Activated gamma-delta T cell (primary cell): ENCODE data around the gene SBF2.
"Not testable (repeated sequence)": the region's sequence is repeated elsewhere in the genome, so short reads cannot be mapped to it uniquely, and the experiment has no call there.

Source experiments
- DNase-seq: peaks from one replicate; lab custom pipeline; 2025; lab: John Stamatoyannopoulos, UW

SBF2 gene

GRCh38 chr11:9747229-9747628, 546.8 kb downstream of the SBF2 start:
- no peak for DNase-seq

DNA sequence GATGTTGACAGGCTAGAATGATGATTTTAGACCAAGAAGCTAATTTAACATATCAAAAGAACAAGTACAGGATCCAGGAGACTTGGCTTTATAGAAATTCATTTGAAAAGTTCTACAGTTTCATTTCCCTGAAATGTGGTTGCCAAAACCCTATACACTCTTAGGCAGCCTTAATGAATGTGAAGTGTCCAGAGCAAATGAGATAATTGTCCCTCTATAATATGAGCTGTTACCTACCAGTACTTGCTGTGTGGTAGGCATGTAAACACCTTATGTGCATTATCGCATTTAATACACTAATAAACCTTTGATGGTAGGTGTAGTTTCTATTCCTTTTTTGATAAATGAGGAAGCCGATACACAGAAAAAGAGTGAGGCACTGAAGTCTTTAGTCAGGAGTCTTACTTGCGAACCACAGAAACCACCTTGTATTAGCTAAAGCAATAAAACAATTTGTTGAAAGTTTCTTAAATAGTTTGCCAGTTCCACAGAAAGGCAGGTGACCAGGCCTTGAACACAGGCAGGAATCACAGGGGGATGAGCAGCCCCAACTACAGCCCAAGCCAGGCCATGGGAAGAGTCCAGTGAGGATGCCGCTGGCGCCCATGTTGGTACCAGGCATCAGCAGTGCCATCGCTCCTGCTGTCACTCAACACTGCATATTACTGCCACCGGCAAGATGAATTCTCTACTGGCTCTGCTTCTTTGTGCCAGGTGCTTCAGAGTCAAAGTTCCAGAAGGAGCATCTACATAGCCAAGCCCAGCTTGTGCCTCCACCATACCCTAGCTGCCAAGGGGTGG, 548.4 kb downstream of the SBF2 start:
- no peak for DNase-seq

DNA sequence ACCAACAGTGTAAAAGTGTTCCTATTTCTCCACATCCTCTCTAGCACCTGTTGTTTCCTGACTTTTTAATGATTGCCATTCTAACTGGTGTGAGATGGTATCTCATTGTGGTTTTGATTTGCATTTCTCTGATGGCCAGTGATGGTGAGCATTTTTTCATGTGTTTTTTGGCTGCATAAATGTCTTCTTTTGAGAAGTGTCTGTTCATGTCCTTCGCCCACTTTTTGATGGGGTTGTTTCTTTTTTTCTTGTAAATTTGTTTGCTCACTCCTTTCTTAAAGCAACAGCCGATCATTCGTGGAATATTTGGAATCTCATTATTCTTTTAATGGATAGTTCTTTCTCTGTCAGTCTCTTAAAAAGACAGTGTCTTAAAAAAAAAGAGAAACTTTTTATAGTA, 550.5 kb downstream of the SBF2 start:
- not testable (repeated sequence) for DNase-seq

DNA sequence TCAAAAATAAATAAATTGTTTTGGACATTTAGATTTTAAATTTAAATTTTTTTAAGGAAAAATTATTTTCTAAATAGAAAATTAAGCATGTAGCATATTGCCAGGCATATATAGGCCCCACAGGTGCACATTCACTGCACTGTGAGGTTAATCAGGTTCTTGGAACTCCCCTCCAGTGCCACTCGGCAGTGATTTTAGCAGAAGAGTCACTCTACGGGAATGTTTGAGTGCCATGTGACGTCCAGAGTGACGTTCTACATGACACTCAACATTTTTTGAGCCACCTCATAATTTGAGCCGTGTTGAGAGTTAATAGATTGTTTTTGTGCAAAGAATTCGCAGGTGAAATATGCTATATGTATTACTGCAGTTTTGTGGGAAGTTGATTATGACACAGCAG, 552.8 kb downstream of the SBF2 start:
- no peak for DNase-seq

DNA sequence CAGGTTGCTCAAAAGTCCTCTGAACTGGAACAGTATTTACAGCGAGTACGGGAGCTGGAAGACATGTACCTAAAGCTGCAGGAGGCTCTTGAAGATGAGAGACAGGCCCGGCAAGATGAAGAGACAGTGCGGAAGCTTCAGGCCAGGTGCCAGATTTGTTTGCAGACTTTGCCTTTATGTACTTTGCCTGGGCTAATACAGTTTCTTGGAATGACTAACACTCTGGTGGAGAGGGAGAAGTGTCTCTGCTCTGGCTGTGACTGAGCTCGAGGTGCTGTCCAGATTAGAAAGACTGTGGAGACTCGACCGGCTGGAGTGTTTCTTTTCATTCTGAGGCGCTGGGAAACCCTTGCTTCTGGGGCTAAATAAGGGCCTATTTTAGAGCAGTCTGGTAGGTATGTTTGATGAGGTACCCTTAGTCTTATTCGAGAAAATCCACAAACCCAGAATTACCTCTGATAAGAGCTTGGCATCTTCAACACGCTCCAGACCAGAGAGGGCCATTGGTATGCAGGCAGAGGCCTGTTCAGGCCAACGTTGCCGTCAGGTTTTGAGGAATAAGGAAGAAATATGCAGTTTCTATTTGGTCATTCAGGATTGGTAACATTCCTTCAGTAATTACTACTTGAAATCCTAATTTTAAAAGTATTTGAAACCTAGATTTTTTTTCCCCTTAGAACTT, 553.7 kb downstream of the SBF2 start:
- no peak for DNase-seq

DNA sequence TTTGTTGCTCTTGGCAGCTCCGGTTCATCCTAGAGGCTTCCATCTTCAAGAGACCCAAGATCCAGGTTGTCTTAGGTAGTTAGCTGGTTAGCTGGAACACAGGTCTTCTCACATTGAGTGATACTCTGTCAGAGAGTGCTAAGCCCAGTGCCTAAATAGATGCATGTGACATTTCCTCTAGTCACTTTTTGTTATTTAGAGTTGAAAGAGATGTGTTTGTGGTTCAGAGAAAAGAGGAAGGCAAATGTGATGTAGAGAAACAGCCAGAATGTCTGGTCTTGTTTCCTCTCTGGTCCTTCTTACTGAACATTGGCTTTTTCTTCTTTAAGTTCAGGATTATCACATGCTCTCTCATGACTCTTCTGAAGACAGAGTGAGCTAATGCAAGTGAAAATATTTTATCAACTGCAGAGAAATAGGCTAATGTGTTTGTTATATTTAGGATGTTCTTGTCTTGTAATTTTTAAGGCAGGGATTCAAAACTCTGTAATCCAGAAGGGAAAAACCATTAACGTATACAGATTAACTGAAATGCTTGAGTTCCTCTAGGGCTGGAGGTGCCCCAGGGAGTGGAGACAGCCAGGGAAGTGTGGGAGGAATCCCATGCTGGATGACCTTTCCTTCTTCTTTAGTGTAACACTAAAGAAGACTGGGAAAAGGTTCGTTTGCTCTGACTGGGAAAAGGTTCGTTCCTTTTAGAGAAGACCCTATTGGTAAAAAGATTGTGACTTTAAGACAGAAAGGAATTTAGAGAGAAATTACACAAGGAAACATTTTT, 554.7 kb downstream of the SBF2 start:
- no peak for DNase-seq

GRCh38 chr11:9738707-9739106, 555.3 kb downstream of the SBF2 start:
- no peak for DNase-seq

- DNase-seq, result no peak
Measured at GRCh38 chr11:9738116-9738515, 555.9 kb downstream of the SBF2 start.

- DNase-seq, result no peak
Measured at GRCh38 chr11:9736365-9736764, 557.7 kb downstream of the SBF2 start.

DNA sequence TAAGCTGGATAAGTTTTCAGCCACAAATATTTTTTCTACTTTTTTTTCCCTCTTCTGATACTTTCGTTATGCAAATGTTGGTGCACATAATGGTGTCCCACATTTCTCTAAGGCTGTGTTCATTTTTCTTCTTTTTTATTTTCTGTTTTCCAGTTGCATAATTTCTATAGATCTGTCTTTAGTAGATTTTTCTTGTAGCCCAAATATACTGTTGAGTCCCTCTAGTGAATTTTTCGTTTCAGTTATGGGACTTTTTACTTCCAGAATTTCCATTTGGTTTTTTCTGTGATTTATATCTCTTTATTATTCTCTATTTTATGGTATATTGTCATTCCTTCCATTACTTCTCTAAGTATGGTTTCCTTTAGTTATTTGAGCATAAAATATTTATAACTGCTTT, 558.1 kb downstream of the SBF2 start:
- DNase-seq, result no peak

DNA sequence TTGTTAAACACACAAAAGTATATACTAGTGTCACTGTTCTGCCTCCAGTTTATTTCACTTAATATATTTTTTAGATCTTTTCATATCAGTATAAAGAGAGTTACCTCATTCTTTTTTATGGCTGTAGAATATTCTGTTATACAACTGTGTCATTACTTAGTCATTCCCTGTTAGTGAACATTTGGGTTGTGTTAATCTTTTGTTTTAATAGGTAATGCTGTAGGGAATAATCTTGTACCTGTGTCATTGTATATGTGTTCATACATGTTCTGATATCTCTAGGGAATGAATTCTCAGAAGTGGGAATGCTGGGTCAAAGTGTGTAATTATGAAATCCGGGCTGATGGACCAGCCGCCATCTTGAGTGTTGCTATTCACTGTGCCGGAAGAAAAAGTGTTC, 558.8 kb downstream of the SBF2 start:
- DNase-seq, result no peak

- no peak for DNase-seq
Measured at GRCh38 chr11:9733212-9733611, 560.8 kb downstream of the SBF2 start.

- no peak for DNase-seq
Measured at GRCh38 chr11:9732453-9732852, 561.6 kb downstream of the SBF2 start.

DNA sequence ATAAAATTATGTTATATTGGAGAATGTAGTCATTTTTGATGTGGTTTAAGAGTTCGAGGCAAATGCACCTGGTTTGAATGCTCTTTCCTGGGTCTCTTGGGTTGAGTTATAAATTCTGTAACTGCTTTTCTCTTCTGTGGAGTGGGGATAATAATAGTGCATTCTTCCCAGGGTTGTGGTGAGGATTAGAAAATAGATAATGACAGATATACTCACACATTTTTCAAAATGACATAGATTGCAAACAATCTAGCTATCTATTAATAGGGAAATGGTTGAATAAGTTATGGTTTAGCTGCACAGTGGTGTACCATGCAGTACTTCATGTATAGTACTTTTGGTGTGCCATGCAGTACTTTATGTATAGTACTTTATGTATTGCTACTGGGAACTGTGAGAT, 562.8 kb downstream of the SBF2 start:
- DNase-seq, result no peak
